Right lobe of liver (tissue), 6 donors: Measurements from ENCODE around the gene CCDC182. TPM values are rescaled to one million over a fixed set of nuclear protein-coding genes. Genes with fewer than 3 reads are reported as not detected.

Experiments
- ATAC-seq, 4 donors: fragments of 200-7000 bp; cut with Tn5 transposase; one replicate each; pipeline ENCODE4 v1.9.1; 2020; ENCODE audit warnings: mild to moderate bottlenecking in 4 of 4, moderate library complexity in 4 of 4
- DNase-seq, 3 donors: peaks; one replicate each; pipeline ENCODE4 v3.0.0-alpha.2; 2020
- H3K27ac ChIP-seq, 3 donors: fragments of 200-600 bp; one replicate each; pipeline ENCODE4 v1.8.0; 2022
- H3K27me3 ChIP-seq, 2 donors: fragments of 200-600 bp; one replicate each; pipeline ENCODE4 v1.8.0; 2022
- H3K36me3 ChIP-seq, 4 donors: fragments of 200-600 bp; sonication (generic) in 1 of 4; one replicate each; pipeline versions ENCODE4 v1.5.1 to v1.8.0; 2017 to 2022; ENCODE audit warnings: control low read depth in 1 of 4
- H3K4me1 ChIP-seq, 4 donors: fragments of 200-600 bp; sonication (generic) in 1 of 4; one replicate each; pipeline versions ENCODE4 v1.5.1 to v1.8.0; 2017 to 2022; ENCODE audit warnings: control low read depth in 1 of 4
- H3K4me3 ChIP-seq, 3 donors: fragments of 200-600 bp; one replicate each; pipeline ENCODE4 v1.8.0; 2022
- H3K9me3 ChIP-seq, 4 donors: fragments of 200-600 bp; sonication (generic) in 1 of 4; one replicate each; pipeline versions ENCODE4 v1.5.1 to v1.8.0; 2017 to 2022; ENCODE audit warnings: control low read depth in 1 of 4
- CTCF ChIP-seq, 4 donors: fragments of 200-600 bp in 3 of 4; fragments of 450-650 bp in 1 of 4; IDR thresholded peaks; one replicate each; pipeline versions ENCODE4 v1.5.1 to v1.8.0; 2016 to 2022; ENCODE audit warnings: antibody characterized with exemption in 4 of 4, mild to moderate bottlenecking in 2 of 4
- POLR2A ChIP-seq: fragments of 450-650 bp; IDR thresholded peaks from one replicate; pipeline ENCODE4 v1.6.1; 2017; ENCODE audit warnings: antibody characterized with exemption, mild to moderate bottlenecking
- WGBS: methylation state at CpG from one replicate; pipeline ENCODE4 v1.1.6; 2018; ENCODE audit warnings: low coverage, low lambda C conversion rate; ENCODE audit not compliant: insufficient coverage; ENCODE audit errors: missing lambda C conversion rate; 5-methylcytosine and 5-hydroxymethylcytosine counted together
- intact Hi-C, 2 donors: fragments of 100-400 bp; cut with DNase I; formaldehyde crosslinking; loops; one replicate each; pipeline versions ENCODE4 v1.11.2 to v1.14.1; 2022
- total RNA-seq, 6 experiments: library from RNA; depleted of rRNA in 2 of 6; stranded (reverse); fragments of >200 nt in 2 of 6; fragmentation: NEBNext Ultra II Directional in 3 of 6; extraction: Animal tissue kit (Norgen Biotek cat#: 25700) in 3 of 6; gene quantifications; one replicate each; pipeline versions ENCODE4 v1.1.0 to v1.2.4, GENCODE V29; 2016 to 2023
- donor health status: DM: no; HTN: yes; CAD: no.
- donor health status: DM: no; HTN: no; CAD: no.
- donor health status: DM: no; HTN: no; CAD: no.
- donor health status: DM: no; HTN: yes; CAD: no.
- donor health status: DM: no; HTN: yes; CAD: no.

CCDC182 gene
- total RNA-seq, 6 experiments from 2014 or later: not detected

GRCh38 chr17:57720386-57721035 lies 24.6 kb downstream of the CCDC182 start:
- H3K27me3 ChIP-seq: no peaks in the 10 kb centered on the region
- H3K4me1 ChIP-seq: no peaks in the 10 kb centered on the region
- no peak for TF ChIP-seq POLR2A
- H3K4me3 ChIP-seq: no peak overlapping the region
- H3K9me3 ChIP-seq: no peaks in the 10 kb centered on the region
- no peaks in the 10 kb centered on the region for H3K36me3 ChIP-seq
- intact Hi-C loops: no loop called here
- ATAC-seq: no peak
- H3K27ac ChIP-seq: no peak overlapping the region
- WGBS: 100% methylated on average over 1 of the region's 2 CpGs
- no peak for DNase-seq

- DNase-seq (no peak), ATAC-seq (no peak)
- WGBS: 75% methylated on average over 6 of the region's 8 CpGs
- H3K4me1 ChIP-seq: no peaks in the 10 kb centered on the region
- TF ChIP-seq POLR2A (no peak), CTCF (IDR thresholded peaks at IDR 0.05) (no peak)
- H3K27ac ChIP-seq: no peak overlapping the region
- intact Hi-C loops: no loop called here
- no peaks in the 10 kb centered on the region for H3K9me3 ChIP-seq
- no peaks in the 10 kb centered on the region for H3K27me3 ChIP-seq
- H3K36me3 ChIP-seq: no peaks in the 10 kb centered on the region
- H3K4me3 ChIP-seq: no peak overlapping the region
Observed at GRCh38 chr17:57718878-57719277, 26.2 kb downstream of the CCDC182 start.

- Histone ChIP-seq H3K27ac (no peak overlapping the region), H3K4me3 (no peak overlapping the region), H3K27me3 (no peaks in the 10 kb centered on the region), H3K4me1 (no peaks in the 10 kb centered on the region), H3K36me3 (no peaks in the 10 kb centered on the region), H3K9me3 (no peaks in the 10 kb centered on the region)
- no peak for TF ChIP-seq CTCF (IDR thresholded peaks at IDR 0.05)
- no peak for TF ChIP-seq POLR2A
- intact Hi-C loops: no loop called here
- WGBS: 100% methylated on average over 1 of the region's 1 CpG
- no peak for ATAC-seq
- DNase-seq: no peak
Observed at GRCh38 chr17:57715981-57716380, 29.1 kb downstream of the CCDC182 start.

GRCh38 chr17:57714665-57715180 lies 30.4 kb downstream of the CCDC182 start:
- Histone ChIP-seq H3K36me3 (no peaks in the 10 kb centered on the region), H3K27ac (no peak overlapping the region), H3K27me3 (no peaks in the 10 kb centered on the region), H3K4me1 (no peaks in the 10 kb centered on the region), H3K9me3 (no peaks in the 10 kb centered on the region), H3K4me3 (no peak overlapping the region)
- 19% methylated on average over 4 of the region's 7 CpGs for WGBS
- ATAC-seq (no peak), DNase-seq (no peak)
- TF ChIP-seq CTCF (IDR thresholded peaks at IDR 0.05) (no peak), POLR2A (no peak)
- intact Hi-C loops: no loop called here

- H3K4me3 ChIP-seq: no peak overlapping the region
- ATAC-seq: no peak
Observed at GRCh38 chr17:57713140-57713539, 32.0 kb downstream of the CCDC182 start.

More at GRCh38 chr17:57713140-57713539, 32.0 kb downstream of the CCDC182 start:
- H3K36me3 ChIP-seq: no peaks in the 10 kb centered on the region
- H3K27me3 ChIP-seq: no peaks in the 10 kb centered on the region
- intact Hi-C loops: no loop called here
- no peak overlapping the region for H3K27ac ChIP-seq
- TF ChIP-seq CTCF (IDR thresholded peaks at IDR 0.05): no peak
- no peak for TF ChIP-seq POLR2A
- WGBS: 39% methylated on average over 5 of the region's 7 CpGs
- H3K4me1 ChIP-seq: no peaks in the 10 kb centered on the region
- H3K9me3 ChIP-seq: no peaks in the 10 kb centered on the region
- DNase-seq: no peak
